SK-N-SH treated with all-trans-retinoic acid at 6 μM for 48 hours (cell line): ENCODE results near the gene ATP7B.
"Not testable (repeated sequence)": the region's sequence is repeated elsewhere in the genome, so short reads cannot be mapped to it uniquely, and the experiment has no call there.

Source experiments
- ATAC-seq: fragments of 200-7000 bp; cut with Tn5 transposase; 3 replicates; pipeline ENCODE4 v1.9.1; 2020; ENCODE audit warnings: mild to moderate bottlenecking, moderate library complexity
- ARNTL ChIP-seq: fragments of 450-650 bp; formaldehyde crosslinking; IDR thresholded peaks from 2 replicates; pipeline ENCODE4 v1.5.0; 2020; ENCODE audit warnings: low read depth, mild to moderate bottlenecking, moderate library complexity, borderline replicate concordance
- BACH2 ChIP-seq: fragments of 250-450 bp; sonication (Bioruptor Pico); IDR thresholded peaks from 2 replicates; pipeline ENCODE4 v1.9.0; 2021; ENCODE audit warnings: mild to moderate bottlenecking, borderline replicate concordance
- CREB5 ChIP-seq: fragments of 250-450 bp; sonication (Bioruptor Pico); IDR thresholded peaks from 2 replicates; pipeline ENCODE4 v1.5.1; 2020; ENCODE audit warnings: low read depth, mild to moderate bottlenecking, moderate library complexity
- CSDC2 ChIP-seq: fragments of 250-450 bp; sonication (Bioruptor Pico); IDR thresholded peaks from 2 replicates; pipeline ENCODE4 v1.5.0; 2020; ENCODE audit warnings: mild to moderate bottlenecking, moderate library complexity
- CSRNP3 ChIP-seq: fragments of 250-450 bp; sonication (Bioruptor Pico); IDR thresholded peaks from 2 replicates; pipeline ENCODE4 v1.5.1; 2021; ENCODE audit warnings: mild to moderate bottlenecking, moderate library complexity
- ISL1 ChIP-seq: fragments of 250-450 bp; sonication (Bioruptor Pico); IDR thresholded peaks from 2 replicates; pipeline ENCODE4 v2.1.2; 2022; ENCODE audit warnings: mild to moderate bottlenecking, moderate library complexity
- PATZ1 ChIP-seq: fragments of 250-450 bp; sonication (Bioruptor Pico); IDR thresholded peaks from 2 replicates; pipeline ENCODE4 v1.8.0; 2020; ENCODE audit warnings: mild to moderate bottlenecking, moderate library complexity, borderline replicate concordance
- POU6F1 ChIP-seq: fragments of 250-450 bp; sonication (Bioruptor Pico); IDR thresholded peaks from 2 replicates; pipeline ENCODE4 v1.8.0; 2021; ENCODE audit warnings: low read depth, mild to moderate bottlenecking, moderate library complexity, borderline replicate concordance
- PPARA ChIP-seq: fragments of 250-450 bp; sonication (Bioruptor Pico); IDR thresholded peaks from 2 replicates; pipeline ENCODE4 v1.5.0; 2020; ENCODE audit warnings: mild to moderate bottlenecking, borderline replicate concordance
- SNAI2 ChIP-seq: fragments of 250-450 bp; sonication (Bioruptor Pico); IDR thresholded peaks from 2 replicates; pipeline ENCODE4 v1.5.0; 2020; ENCODE audit warnings: mild to moderate bottlenecking, moderate library complexity
- TCF4 ChIP-seq: fragments of 250-450 bp; sonication (Bioruptor Pico); IDR thresholded peaks from 2 replicates; pipeline ENCODE4 v1.8.0; 2021; ENCODE audit warnings: mild to moderate bottlenecking, moderate library complexity, borderline replicate concordance
- TOX ChIP-seq: fragments of 250-450 bp; sonication (Bioruptor Pico); IDR thresholded peaks from 2 replicates; pipeline ENCODE4 v1.8.0; 2021; ENCODE audit warnings: mild to moderate bottlenecking, moderate library complexity, borderline replicate concordance
- TSHZ2 ChIP-seq: fragments of 250-450 bp; sonication (Bioruptor Pico); IDR thresholded peaks from 2 replicates; pipeline ENCODE4 v1.5.0; 2020; ENCODE audit warnings: mild to moderate bottlenecking, moderate library complexity
- ZC3H10 ChIP-seq: fragments of 250-450 bp; sonication (Bioruptor Pico); IDR thresholded peaks from 2 replicates; pipeline ENCODE4 v1.5.1; 2021; ENCODE audit warnings: mild to moderate bottlenecking, moderate library complexity
- ZFP3 ChIP-seq: fragments of 250-450 bp; sonication (Bioruptor Pico); IDR thresholded peaks from 2 replicates; pipeline ENCODE4 v1.5.0; 2020; ENCODE audit warnings: mild to moderate bottlenecking, moderate library complexity
- ZFP30 ChIP-seq: fragments of 450-650 bp; formaldehyde crosslinking; IDR thresholded peaks from 2 replicates; pipeline ENCODE4 v1.5.0; 2022; ENCODE audit warnings: mild to moderate bottlenecking, moderate library complexity
- ZNF565 ChIP-seq: fragments of 450-650 bp; formaldehyde crosslinking; conservative IDR thresholded peaks from 2 replicates; pipeline ENCODE4 v1.5.0; 2020; ENCODE audit warnings: low read depth, mild to moderate bottlenecking, moderate library complexity
- ZNF8 ChIP-seq: fragments of 450-650 bp; formaldehyde crosslinking; IDR thresholded peaks from 2 replicates; pipeline ENCODE4 v1.5.0; 2020; ENCODE audit warnings: mild to moderate bottlenecking, moderate library complexity

ATP7B gene

GRCh38 chr13:52034616-52035226 is 23.5 kb upstream of the ATP7B start (continued):
- TF ChIP-seq POU6F1 (CRISPR knock-in tag) (no peak), TCF4 (CRISPR knock-in tag) (no peak), ZC3H10 (no peak), ZFP3 (CRISPR knock-in tag) (no peak), CREB5 (no peak), ARNTL (CRISPR knock-in tag) (no peak)

GRCh38 chr13:52033039-52033438 is 21.8 kb upstream of the ATP7B start:
- no peak for ATAC-seq

GRCh38 chr13:52030401-52030800 is 19.2 kb upstream of the ATP7B start:
- not testable (repeated sequence) for ATAC-seq

More at GRCh38 chr13:52033039-52033438, 21.8 kb upstream of the ATP7B start:
- TF ChIP-seq SNAI2 (CRISPR knock-in tag), result no peak
- TF ChIP-seq TCF4 (CRISPR knock-in tag), result no peak
- TF ChIP-seq ZFP3 (CRISPR knock-in tag), result no peak
- no peak for TF ChIP-seq PPARA (CRISPR knock-in tag)
- no peak for TF ChIP-seq TSHZ2 (CRISPR knock-in tag)

- no peak for ATAC-seq
- TF ChIP-seq TCF4 (CRISPR knock-in tag) (no peak), CSDC2 (CRISPR knock-in tag) (no peak), ZFP30 (CRISPR knock-in tag) (no peak), CSRNP3 (CRISPR knock-in tag) (no peak), POU6F1 (CRISPR knock-in tag) (no peak), BACH2 (CRISPR knock-in tag) (no peak), ZNF565 (CRISPR knock-in tag) (no peak), PPARA (CRISPR knock-in tag) (no peak), SNAI2 (CRISPR knock-in tag) (no peak), ISL1 (CRISPR knock-in tag) (no peak)
Measured at GRCh38 chr13:52029569-52029968, 18.3 kb upstream of the ATP7B start.

- ATAC-seq, result no peak
- no peak for TF ChIP-seq PATZ1 (CRISPR knock-in tag)
- TF ChIP-seq TCF4 (CRISPR knock-in tag), result no peak
- TF ChIP-seq ISL1 (CRISPR knock-in tag), result no peak
- TF ChIP-seq ZC3H10, result no peak
- no peak for TF ChIP-seq TOX (CRISPR knock-in tag)
- TF ChIP-seq TSHZ2 (CRISPR knock-in tag), result no peak
- TF ChIP-seq ZNF8 (CRISPR knock-in tag), result no peak
Measured at GRCh38 chr13:52027832-52028231, 16.6 kb upstream of the ATP7B start.
